ENCODE data around the gene CDH12.

Gene CDH12

DNA sequence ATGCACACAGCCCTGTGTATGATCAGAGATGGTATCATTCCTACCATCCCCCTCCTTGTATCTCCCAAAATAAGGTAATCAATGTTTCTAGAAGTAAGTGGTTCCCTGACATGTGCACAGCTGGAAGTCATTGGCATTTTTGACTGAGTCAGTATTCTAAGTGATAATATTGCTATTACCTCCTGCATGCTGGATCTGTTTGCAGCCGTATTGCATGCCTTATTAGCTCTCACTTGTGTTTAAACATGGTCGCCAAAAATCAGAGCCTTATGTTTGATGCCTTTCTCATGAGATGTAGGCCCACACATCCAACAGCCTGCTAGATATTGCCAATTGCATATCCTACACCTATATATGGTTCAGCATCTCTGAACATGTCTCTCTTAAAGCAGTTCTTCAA lies 254.3 kb downstream of the CDH12 start:
- DNase-seq (ENCODE audit: low read depth in 1 of 2, low spot score in 1 of 2): no peak
- Histone ChIP-seq H3K27me3 (ENCODE audit: insufficient read depth, poor library complexity, severe bottlenecking) (no peaks in the 10 kb centered on the region), H3K4me3 (replicated peaks; ENCODE audit: insufficient read depth, low read length) (no peak overlapping the region), H3K27ac (replicated peaks) (no peak overlapping the region)
- TF ChIP-seq SPI1 (IDR thresholded peaks at IDR 0.05; ENCODE audit: borderline replicate concordance, low read depth) (no peak), POLR2AphosphoS5 (IDR thresholded peaks at IDR 0.05; ENCODE audit: low read depth) (no peak), CTCF (IDR thresholded peaks at IDR 0.05; ENCODE audit: insufficient read depth, low read length) (no peak), REST (IDR thresholded peaks at IDR 0.05; ENCODE audit: insufficient replicate concordance, low read depth) (no peak), GABPA (IDR thresholded peaks at IDR 0.05; ENCODE audit: low read depth) (no peak)

- TF ChIP-seq POLR2AphosphoS5 (IDR thresholded peaks at IDR 0.05; ENCODE audit: low read depth) (no peak), REST (IDR thresholded peaks at IDR 0.05; ENCODE audit: insufficient replicate concordance, low read depth) (no peak), SPI1 (IDR thresholded peaks at IDR 0.05; ENCODE audit: borderline replicate concordance, low read depth) (no peak), GABPA (IDR thresholded peaks at IDR 0.05; ENCODE audit: low read depth) (no peak), CTCF (IDR thresholded peaks at IDR 0.05; ENCODE audit: insufficient read depth, low read length) (no peak)
- Histone ChIP-seq H3K27ac (replicated peaks) (no peak overlapping the region), H3K27me3 (ENCODE audit: insufficient read depth, poor library complexity, severe bottlenecking) (no peaks in the 10 kb centered on the region), H3K4me3 (replicated peaks; ENCODE audit: insufficient read depth, low read length) (no peak overlapping the region)
- no peak for DNase-seq (ENCODE audit: low read depth in 1 of 2, low spot score in 1 of 2)
Observed at GRCh38 chr5:22596404-22596970, 256.7 kb downstream of the CDH12 start.

DNA sequence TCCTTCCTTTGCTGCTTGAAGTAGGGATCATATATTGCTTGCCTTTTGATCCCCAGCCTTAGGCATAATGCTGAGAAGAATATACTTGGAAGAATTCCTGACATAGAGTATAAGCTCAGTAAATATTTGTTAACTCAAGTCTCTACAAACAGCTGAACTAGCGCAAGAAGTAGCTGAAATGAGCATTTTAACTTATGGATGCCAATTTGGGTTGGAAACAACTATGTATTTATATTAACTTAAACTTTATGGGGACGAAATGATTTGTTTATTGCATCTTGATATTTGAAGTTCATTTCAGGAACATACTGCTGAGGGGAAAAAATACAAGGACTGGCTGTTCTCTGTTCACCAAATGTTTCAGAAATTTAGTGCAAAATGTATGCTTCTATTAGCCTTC lies 258.7 kb downstream of the CDH12 start:
- TF ChIP-seq SPI1 (IDR thresholded peaks at IDR 0.05; ENCODE audit: borderline replicate concordance, low read depth): no peak
- no peak for TF ChIP-seq CTCF (IDR thresholded peaks at IDR 0.05; ENCODE audit: insufficient read depth, low read length)
- no peak for TF ChIP-seq REST (IDR thresholded peaks at IDR 0.05; ENCODE audit: insufficient replicate concordance, low read depth)
- TF ChIP-seq POLR2AphosphoS5 (IDR thresholded peaks at IDR 0.05; ENCODE audit: low read depth): no peak
- no peak for TF ChIP-seq GABPA (IDR thresholded peaks at IDR 0.05; ENCODE audit: low read depth)
- Histone ChIP-seq H3K27ac (replicated peaks) (no peak overlapping the region), H3K4me3 (replicated peaks; ENCODE audit: insufficient read depth, low read length) (no peak overlapping the region), H3K27me3 (ENCODE audit: insufficient read depth, poor library complexity, severe bottlenecking) (no peaks in the 10 kb centered on the region)
- no peak for DNase-seq (ENCODE audit: low read depth in 1 of 2, low spot score in 1 of 2)
